Measurements from ENCODE around the gene ASMTL. TPM values are rescaled to one million over a fixed set of nuclear protein-coding genes. Genes with fewer than 3 reads are reported as not detected.

The ASMTL gene
- polyA plus RNA-seq, 1 donor (not counting 4 experiments of a cell fraction or from before 2014, with no cell fraction given), result 13.8 TPM

DNA sequence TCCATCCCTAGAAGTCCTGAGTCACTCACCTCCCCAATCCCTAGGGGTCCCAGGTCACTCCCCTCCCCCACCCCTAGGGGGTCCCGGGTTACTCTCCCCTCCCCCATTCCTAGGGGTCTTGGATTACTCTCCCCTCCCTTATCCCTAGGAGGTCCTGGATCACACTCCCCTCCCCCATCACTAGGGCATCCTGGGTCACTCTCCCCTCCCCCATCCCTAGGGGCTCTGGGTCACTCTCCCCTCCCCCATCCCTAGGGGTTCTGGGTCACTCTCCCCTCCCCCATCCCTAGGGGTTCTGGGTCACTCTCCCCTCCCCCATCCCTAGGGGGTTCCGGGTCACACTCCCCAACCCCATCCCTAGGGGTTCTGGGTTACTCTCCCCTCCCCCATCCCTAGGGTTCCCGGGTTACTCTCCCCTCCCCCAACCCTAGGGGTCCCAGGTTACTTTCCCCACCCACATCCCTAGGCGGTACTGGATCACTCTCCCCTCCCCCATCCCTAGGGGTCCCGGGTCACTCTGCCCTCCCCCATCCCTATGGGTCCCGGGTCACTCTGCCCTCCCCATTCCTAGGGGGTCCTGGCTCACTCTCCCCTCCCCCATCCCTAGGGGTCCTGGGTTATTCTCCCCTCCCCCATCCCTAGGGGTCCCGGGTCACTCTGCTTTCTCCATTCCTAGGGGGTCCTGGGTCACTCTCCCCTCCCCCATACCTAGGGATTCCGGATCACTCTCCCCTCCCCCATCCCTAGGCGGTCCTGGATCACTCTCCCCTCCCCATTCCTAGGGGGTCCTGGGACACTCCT lies 2.1 kb downstream of the ASMTL start:
- Histone ChIP-seq H3K4me3 (ENCODE audit: control insufficient read depth in 2 of 3, extremely low read depth in 1 of 3, insufficient read depth in 2 of 3, low read depth in 1 of 3, low read length in 3 of 3) (no peak overlapping the region), H3K9ac (ENCODE audit: control insufficient read depth, extremely low read depth, insufficient read depth, low read length) (no peak overlapping the region), H3K27ac (ENCODE audit: control insufficient read depth, insufficient read depth, low read length) (no peak overlapping the region), H4K20me1 (ENCODE audit: control insufficient read depth, extremely low read depth, insufficient read depth, low read length) (no peaks in the 10 kb centered on the region), H3K9me3 (ENCODE audit: control insufficient read depth, low read depth, low read length) (no peaks in the 10 kb centered on the region), H3K79me2 (ENCODE audit: control insufficient read depth, insufficient read depth, low read length) (peaks cover 41% of the 10 kb centered on the region), H3K4me1 (ENCODE audit: control insufficient read depth, extremely low read depth, insufficient read depth, low read length) (no peaks in the 10 kb centered on the region), H3K27me3 (ENCODE audit: control insufficient read depth, extremely low read depth, insufficient read depth, low read length) (no peaks in the 10 kb centered on the region), H3K9me1 (ENCODE audit: control insufficient read depth, extremely low read depth, insufficient read depth, low read length) (no peaks in the 10 kb centered on the region), H3K36me3 (ENCODE audit: control insufficient read depth in 2 of 2, extremely low read depth in 1 of 2, insufficient read depth in 2 of 2, low read length in 2 of 2) (peaks cover 0 to 6% of the 10 kb centered on the region in 2 experiments), H3K4me2 (ENCODE audit: control insufficient read depth, extremely low read depth, insufficient read depth, low read depth, low read length) (no peak overlapping the region), H2AFZ (ENCODE audit: control insufficient read depth, low read length) (no peak overlapping the region)
- dilution Hi-C loops (cut with MboI; ENCODE audit: extremely low pct_ligation_motif_present, low sequenced_read_pairs), result no loop called here
- no peak for FAIRE-seq
- TF ChIP-seq EZH2 (IDR thresholded peaks at IDR 0.05; ENCODE audit: low read length), result no peak
- TF ChIP-seq, protein P1, sequence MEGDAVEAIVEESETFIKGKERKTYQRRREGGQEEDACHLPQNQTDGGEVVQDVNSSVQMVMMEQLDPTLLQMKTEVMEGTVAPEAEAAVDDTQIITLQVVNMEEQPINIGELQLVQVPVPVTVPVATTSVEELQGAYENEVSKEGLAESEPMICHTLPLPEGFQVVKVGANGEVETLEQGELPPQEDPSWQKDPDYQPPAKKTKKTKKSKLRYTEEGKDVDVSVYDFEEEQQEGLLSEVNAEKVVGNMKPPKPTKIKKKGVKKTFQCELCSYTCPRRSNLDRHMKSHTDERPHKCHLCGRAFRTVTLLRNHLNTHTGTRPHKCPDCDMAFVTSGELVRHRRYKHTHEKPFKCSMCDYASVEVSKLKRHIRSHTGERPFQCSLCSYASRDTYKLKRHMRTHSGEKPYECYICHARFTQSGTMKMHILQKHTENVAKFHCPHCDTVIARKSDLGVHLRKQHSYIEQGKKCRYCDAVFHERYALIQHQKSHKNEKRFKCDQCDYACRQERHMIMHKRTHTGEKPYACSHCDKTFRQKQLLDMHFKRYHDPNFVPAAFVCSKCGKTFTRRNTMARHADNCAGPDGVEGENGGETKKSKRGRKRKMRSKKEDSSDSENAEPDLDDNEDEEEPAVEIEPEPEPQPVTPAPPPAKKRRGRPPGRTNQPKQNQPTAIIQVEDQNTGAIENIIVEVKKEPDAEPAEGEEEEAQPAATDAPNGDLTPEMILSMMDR (optimal IDR thresholded peaks at IDR 0.05 in 1 of 3, IDR thresholded peaks at IDR 0.05 in 1 of 3, conservative IDR thresholded peaks at IDR 0.05 in 1 of 3; ENCODE audit: extremely low read depth in 1 of 3, insufficient read depth in 2 of 3, low read length in 3 of 3), result no peak
- DNase-seq (ENCODE audit: low read depth, low spot score), result no peak

GRCh38 chrX:1449823-1450149 lies 2.9 kb downstream of the ASMTL start:
- H3K9me3 ChIP-seq (ENCODE audit: control insufficient read depth, low read depth, low read length), result no peaks in the 10 kb centered on the region
- no peak overlapping the region for H3K4me2 ChIP-seq (ENCODE audit: control insufficient read depth, extremely low read depth, insufficient read depth, low read depth, low read length)
- no peak overlapping the region for H3K9ac ChIP-seq (ENCODE audit: control insufficient read depth, extremely low read depth, insufficient read depth, low read length)
- H4K20me1 ChIP-seq (ENCODE audit: control insufficient read depth, extremely low read depth, insufficient read depth, low read length), result no peaks in the 10 kb centered on the region
- no peaks in the 10 kb centered on the region for H3K4me1 ChIP-seq (ENCODE audit: control insufficient read depth, extremely low read depth, insufficient read depth, low read length)
- H3K79me2 ChIP-seq (ENCODE audit: control insufficient read depth, insufficient read depth, low read length), result peaks cover 41% of the 10 kb centered on the region
- no peak overlapping the region for H3K27ac ChIP-seq (ENCODE audit: control insufficient read depth, insufficient read depth, low read length)
- H3K4me3 ChIP-seq (ENCODE audit: control insufficient read depth in 2 of 3, extremely low read depth in 1 of 3, insufficient read depth in 2 of 3, low read depth in 1 of 3, low read length in 3 of 3), result no peak overlapping the region
- dilution Hi-C loops (cut with MboI; ENCODE audit: extremely low pct_ligation_motif_present, low sequenced_read_pairs), result no loop called here
- no peak for FAIRE-seq
- no peak overlapping the region for H2AFZ ChIP-seq (ENCODE audit: control insufficient read depth, low read length)
- no peaks in the 10 kb centered on the region for H3K27me3 ChIP-seq (ENCODE audit: control insufficient read depth, extremely low read depth, insufficient read depth, low read length)
- no peak for TF ChIP-seq EZH2 (IDR thresholded peaks at IDR 0.05; ENCODE audit: low read length)
- TF ChIP-seq, protein P1 (optimal IDR thresholded peaks at IDR 0.05 in 1 of 3, IDR thresholded peaks at IDR 0.05 in 1 of 3, conservative IDR thresholded peaks at IDR 0.05 in 1 of 3; ENCODE audit: extremely low read depth in 1 of 3, insufficient read depth in 2 of 3, low read length in 3 of 3), result no peak
- H3K9me1 ChIP-seq (ENCODE audit: control insufficient read depth, extremely low read depth, insufficient read depth, low read length), result no peaks in the 10 kb centered on the region
- no peak for DNase-seq (ENCODE audit: low read depth, low spot score)
- peaks cover 0 to 6% of the 10 kb centered on the region in 2 experiments for H3K36me3 ChIP-seq (ENCODE audit: control insufficient read depth in 2 of 2, extremely low read depth in 1 of 2, insufficient read depth in 2 of 2, low read length in 2 of 2)
